H1 (cell line): Measurements from ENCODE around the gene MIPOL1. TPM values are rescaled to one million over a fixed set of nuclear protein-coding genes. Genes with fewer than 3 reads are reported as not detected.

ENCODE experiments used
- CTCF ChIA-PET: fragments of 300-600 bp; sonication (Branson Sonifier 250); formaldehyde crosslinking; loops from one replicate; lab custom pipeline; 2021; ENCODE audit not compliant: partially characterized antibody; lab: Charles Lee
- POLR2A ChIA-PET: fragments of 300-600 bp; sonication (Branson Sonifier 250); formaldehyde crosslinking; loops from one replicate; lab custom pipeline; 2021; ENCODE audit warnings: inconsistent platforms; ENCODE audit not compliant: partially characterized antibody; lab: Charles Lee
- DNase-seq, 2 experiments: peaks; one replicate each; pipeline versions ENCODE4 v3.0.0 to v3.0.0-alpha.2; 2010 to 2022; ENCODE audit warnings: low spot score in 2 of 2, low read depth in 1 of 2, mixed read lengths in 1 of 2
- FAIRE-seq: peaks from 2 replicates; lab custom pipeline; 2011; peaks lifted over from hg19 to GRCh38; lab: Jason Lieb, UNC
- H2AFZ ChIP-seq: 2 replicates; pipeline ENCODE4 v1.8.1; 2012; ENCODE audit warnings: low read length, inconsistent platforms
- H2AK5ac ChIP-seq: 2 replicates; pipeline ENCODE4 v1.6.1; 2013; ENCODE audit warnings: low read depth, low read length
- H2BK120ac ChIP-seq: replicated peaks from 2 replicates; pipeline ENCODE3; 2013; ENCODE audit warnings: low read depth, low read length, inconsistent platforms
- H2BK12ac ChIP-seq: 2 replicates; pipeline ENCODE4 v1.6.1; 2013; ENCODE audit warnings: low read depth, low read length
- H2BK15ac ChIP-seq: 2 replicates; pipeline ENCODE4 v1.6.1; 2013; ENCODE audit warnings: low read length
- H2BK20ac ChIP-seq: 2 replicates; pipeline ENCODE4 v1.6.1; 2013; ENCODE audit warnings: low read length
- H2BK5ac ChIP-seq: 2 replicates; pipeline ENCODE4 v1.6.1; 2013; ENCODE audit warnings: low read depth, low read length
- H3K14ac ChIP-seq: 2 replicates; pipeline ENCODE4 v1.6.1; 2013; ENCODE audit warnings: inconsistent platforms; ENCODE audit not compliant: insufficient read length
- H3K18ac ChIP-seq: 2 replicates; pipeline ENCODE4 v1.6.1; 2013; ENCODE audit warnings: low read length; ENCODE audit errors: extremely low read depth
- H3K23ac ChIP-seq: 2 replicates; pipeline ENCODE4 v1.6.1; 2013; ENCODE audit warnings: inconsistent platforms; ENCODE audit not compliant: insufficient read length
- H3K23me2 ChIP-seq: 2 replicates; pipeline ENCODE4 v1.6.1; 2013; ENCODE audit warnings: low read depth, low read length
- H3K27ac ChIP-seq: 2 replicates; pipeline ENCODE4 v1.6.1; 2011; ENCODE audit warnings: low read depth, low read length, inconsistent platforms
- H3K27me3 ChIP-seq, 4 experiments: replicated peaks in 1 of 4; 1 replicate in 1 of 4; 2 replicates in 3 of 4; pipeline versions ENCODE4 v1.6.1 to v1.8.1; 2011 to 2013; ENCODE audit warnings: low read length in 3 of 4, mild to moderate bottlenecking in 3 of 4, inconsistent platforms in 2 of 4, mixed read lengths in 2 of 4, moderate library complexity in 1 of 4; ENCODE audit not compliant: control insufficient read depth in 3 of 4, insufficient read depth in 3 of 4; ENCODE audit errors: extremely low read depth in 1 of 4
- H3K36me3 ChIP-seq, 4 experiments: 2 replicates each; pipeline versions ENCODE4 v1.6.1 to v1.8.1; 2011 to 2013; ENCODE audit warnings: mild to moderate bottlenecking in 4 of 4, low read length in 3 of 4, moderate library complexity in 2 of 4, control low read depth in 1 of 4, inconsistent platforms in 1 of 4; ENCODE audit not compliant: insufficient read depth in 4 of 4, control insufficient read depth in 2 of 4
- H3K4ac ChIP-seq: replicated peaks from 2 replicates; pipeline ENCODE3; 2013; ENCODE audit warnings: low read length, low read depth, mixed read lengths, inconsistent platforms; ENCODE audit not compliant: insufficient read length
- H3K4me1 ChIP-seq, 4 experiments: replicated peaks in 1 of 4; 1 replicate in 1 of 4; 2 replicates in 3 of 4; pipeline versions ENCODE4 v1.6.1 to v1.8.1; 2011 to 2013; ENCODE audit warnings: low read length in 3 of 4, inconsistent platforms in 2 of 4, mixed read lengths in 1 of 4; ENCODE audit not compliant: insufficient read depth in 4 of 4, control insufficient read depth in 3 of 4
- H3K4me2 ChIP-seq, 2 experiments: 2 replicates each; pipeline versions ENCODE4 v1.6.1 to v1.8.1; 2011 to 2013; ENCODE audit warnings: low read depth in 2 of 2, low read length in 2 of 2, control low read depth in 1 of 2, inconsistent platforms in 1 of 2, mild to moderate bottlenecking in 1 of 2; ENCODE audit not compliant: insufficient read depth in 1 of 2
- H3K4me3 ChIP-seq, 4 experiments: fragments of 200-600, 300-600 bp in 1 of 4; sonication (generic), shearing (Covaris generic), sonication (Bioruptor Twin) in 1 of 4; 2 replicates each; pipeline versions ENCODE4 v1.5.1 to v1.8.1; 2011 to 2016; ENCODE audit warnings: low read length in 4 of 4, low read depth in 3 of 4, control low read depth in 2 of 4, inconsistent platforms in 2 of 4, mild to moderate bottlenecking in 2 of 4, mixed read lengths in 1 of 4, moderate library complexity in 1 of 4; ENCODE audit not compliant: insufficient read depth in 2 of 4; ENCODE audit errors: extremely low read depth in 1 of 4
- H3K56ac ChIP-seq: replicated peaks from 2 replicates; pipeline ENCODE3; 2013; ENCODE audit warnings: low read depth, mild to moderate bottlenecking, mixed read lengths, low read length, inconsistent platforms; ENCODE audit not compliant: insufficient read length
- H3K79me1 ChIP-seq: 2 replicates; pipeline ENCODE4 v1.6.1; 2013; ENCODE audit warnings: low read depth, low read length, control low read depth
- H3K79me2 ChIP-seq, 2 experiments: 2 replicates each; pipeline versions ENCODE4 v1.6.1 to v1.8.1; 2012 to 2013; ENCODE audit warnings: low read length in 2 of 2, mild to moderate bottlenecking in 2 of 2, inconsistent platforms in 1 of 2; ENCODE audit not compliant: insufficient read depth in 2 of 2, control insufficient read depth in 1 of 2
- H3K9ac ChIP-seq, 4 experiments: replicated peaks in 1 of 4; 1 replicate in 1 of 4; 2 replicates in 3 of 4; pipeline versions ENCODE4 v1.6.1 to v1.8.1; 2011 to 2013; ENCODE audit warnings: low read depth in 3 of 4, low read length in 3 of 4, control low read depth in 2 of 4, mild to moderate bottlenecking in 2 of 4, moderate library complexity in 2 of 4, inconsistent platforms in 1 of 4; ENCODE audit errors: extremely low read depth in 1 of 4
- H3K9me3 ChIP-seq, 2 experiments: 2 replicates each; pipeline versions ENCODE4 v1.6.1 to v1.8.1; 2012 to 2013; ENCODE audit warnings: mild to moderate bottlenecking in 2 of 2, moderate library complexity in 2 of 2, control low read depth in 1 of 2, inconsistent platforms in 1 of 2, low read depth in 1 of 2, low read length in 1 of 2, mixed read lengths in 1 of 2; ENCODE audit not compliant: insufficient read depth in 2 of 2
- H4K20me1 ChIP-seq, 2 experiments: replicated peaks in 1 of 2; 2 replicates each; pipeline versions ENCODE3 to v1.8.1; 2011 to 2013; ENCODE audit warnings: inconsistent platforms in 2 of 2, low read length in 2 of 2, mild to moderate bottlenecking in 1 of 2; ENCODE audit not compliant: insufficient read depth in 2 of 2, control insufficient read depth in 1 of 2
- H4K5ac ChIP-seq: 2 replicates; pipeline ENCODE4 v1.6.1; 2013; ENCODE audit warnings: low read length, low read depth, mixed read lengths, inconsistent platforms; ENCODE audit not compliant: insufficient read length
- H4K8ac ChIP-seq: 2 replicates; pipeline ENCODE4 v1.8.0; 2013; ENCODE audit warnings: mild to moderate bottlenecking, moderate library complexity, low read length, inconsistent platforms; ENCODE audit not compliant: insufficient read depth; ENCODE audit errors: extremely low read depth
- H4K91ac ChIP-seq: replicated peaks from 2 replicates; pipeline ENCODE3; 2013; ENCODE audit warnings: low read length, mixed read lengths, inconsistent platforms; ENCODE audit not compliant: insufficient read length
- CBX8 ChIP-seq: fragments of 300-800, 300-1000 bp; sonication (generic); IDR thresholded peaks from 2 replicates; pipeline ENCODE4 v1.7.1; 2016; ENCODE audit warnings: low read depth, low read length, borderline replicate concordance
- GTF2F1 ChIP-seq: IDR thresholded peaks from 2 replicates; pipeline ENCODE4 v1.6.1; 2012; ENCODE audit warnings: low read depth, low read length, improper control_type of control experiment, borderline replicate concordance
- WGBS, 2 experiments: shearing (Covaris generic) in 1 of 2; methylation state at CpG; one replicate each; pipeline versions ENCODE4 v1.1.6 to v1.1.7; 2013 to 2015; ENCODE audit warnings: low lambda C conversion rate in 2 of 2, mixed read lengths in 2 of 2, inconsistent platforms in 1 of 2, low coverage in 1 of 2, missing lambda C conversion rate in 1 of 2; ENCODE audit not compliant: insufficient replicate concordance in 2 of 2, insufficient coverage in 1 of 2, insufficient read length in 1 of 2; ENCODE audit errors: extremely low coverage in 1 of 2, missing lambda C conversion rate in 1 of 2; 5-methylcytosine and 5-hydroxymethylcytosine counted together
- polyA plus RNA-seq, 7 experiments: library from polyadenylated mRNA; depleted of rRNA in 3 of 7; stranded (reverse) in 5 of 7; unstranded in 2 of 7; fragments of >200 nt in 5 of 7; fragments of 200-250 nt in 2 of 7; gene quantifications; 1 replicate in 5 of 7; 2 replicates in 1 of 7; 4 replicates in 1 of 7; pipeline versions ENCODE4 v1.2.1 to v1.2.3, GENCODE V29; 2011 to 2013; ENCODE audit warnings: missing spikeins in 2 of 7, mixed read lengths in 2 of 7
- total RNA-seq: library from RNA; stranded (reverse); fragmentation: NEBNext Ultra II Directional; extraction: Animal tissue kit (Norgen Biotek cat#: 25700); gene quantifications from 2 replicates; pipeline ENCODE4 v1.2.1, GENCODE V29; 2021

MIPOL1 gene
- total and polyA plus RNA-seq, 2 of the 8 experiments (the other 6 are each of a cell fraction or from before 2014, with no cell fraction given) = 2.8 to 23.9 TPM

GRCh38 chr14:37596790-37597472 lies 399.2 kb downstream of the MIPOL1 start:
- TF ChIP-seq CBX8 (0 out of 2 replicates have a peak, but pooled peaks have one; percentile 26), GTF2F1 (no peak)
- TF ChIP-seq, all 59 proteins: peak for 1
- Histone ChIP-seq H3K4me1 (peaks cover 0 to 27% (median 13%) of the 10 kb centered on the region in 4 experiments; a peak in 6 of 7 replicates), H2BK20ac (no peak overlapping the region), H4K20me1 (peaks cover 10 to 24% of the 10 kb centered on the region in 2 experiments), H2AFZ (no peak overlapping the region), H3K79me1 (no peaks in the 10 kb centered on the region), H4K5ac (no peak overlapping the region), H3K79me2 (no peaks in the 10 kb centered on the region), H3K4me3 (no peak overlapping the region), H2BK15ac (no peak overlapping the region), H3K14ac (no peak overlapping the region), H3K23ac (no peak overlapping the region), H3K18ac (no peak overlapping the region), H3K4me2 (peak overlapping the region in 1 of 2 experiments; percentile 89; a peak in 1 of 4 replicates), H3K23me2 (peaks cover 5% of the 10 kb centered on the region), H3K4ac (no peak overlapping the region), H3K9me3 (no peaks in the 10 kb centered on the region), H3K27me3 (peaks cover 86 to 99% (median 93%) of the 10 kb centered on the region in 4 experiments), H2BK12ac (no peak overlapping the region), H3K9ac (no peak overlapping the region), H2BK5ac (no peak overlapping the region), H2AK5ac (no peak overlapping the region), H3K56ac (no peak overlapping the region), H4K8ac (no peak overlapping the region), H3K36me3 (no peaks in the 10 kb centered on the region), H4K91ac (no peak overlapping the region), H2BK120ac (no peak overlapping the region), H3K27ac (no peak overlapping the region)
- CTCF ChIA-PET = interaction anchor here (0.6 to 7.6 kb wide), 13 partner anchors 9 to 660 kb away, joined by 3 to 62 read pairs (median 4); no protein-coding TSS in a partner anchor
- POLR2A ChIA-PET = interaction anchor here (1.0 kb wide), 1 partner anchor 12 kb away, joined by 3 read pairs; no protein-coding TSS in a partner anchor
- whole genome bisulfite sequencing, 2 experiments = 33% methylated on average over 7 of the region's 7 CpGs; no CpG with 5 or more reads in 1 of the 2 experiments
- FAIRE-seq (no peak), DNase-seq (no peak)
